ENCODE data around the gene IL17RB.
A peak's percentile ranks its signal among the peaks of the same experiment; 100 is the strongest.

IL17RB gene

DNA sequence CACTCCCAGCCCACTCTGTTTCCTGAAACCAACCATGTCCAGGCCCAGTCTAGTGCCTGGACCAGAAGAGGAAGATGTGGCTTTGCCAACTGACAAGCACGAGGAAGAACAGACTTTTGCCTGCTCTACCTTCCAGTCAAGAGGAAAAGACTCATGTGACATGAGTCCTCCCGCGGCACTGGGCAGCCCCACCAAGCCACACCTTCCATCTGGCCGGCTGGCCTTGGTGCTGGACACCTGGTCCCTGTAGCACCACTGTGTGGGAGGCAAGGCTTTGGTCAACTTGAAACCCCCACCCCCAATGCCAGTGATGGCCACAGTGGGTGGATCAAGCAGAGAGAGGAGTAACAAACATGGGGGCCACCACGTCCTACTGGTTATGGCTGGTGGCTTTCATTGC, 12.7 kb upstream of the IL17RB start:
- no peak for DNase-seq

GRCh38 chr3:53834429-53835095, 11.8 kb upstream of the IL17RB start:
- no peak for DNase-seq

DNA sequence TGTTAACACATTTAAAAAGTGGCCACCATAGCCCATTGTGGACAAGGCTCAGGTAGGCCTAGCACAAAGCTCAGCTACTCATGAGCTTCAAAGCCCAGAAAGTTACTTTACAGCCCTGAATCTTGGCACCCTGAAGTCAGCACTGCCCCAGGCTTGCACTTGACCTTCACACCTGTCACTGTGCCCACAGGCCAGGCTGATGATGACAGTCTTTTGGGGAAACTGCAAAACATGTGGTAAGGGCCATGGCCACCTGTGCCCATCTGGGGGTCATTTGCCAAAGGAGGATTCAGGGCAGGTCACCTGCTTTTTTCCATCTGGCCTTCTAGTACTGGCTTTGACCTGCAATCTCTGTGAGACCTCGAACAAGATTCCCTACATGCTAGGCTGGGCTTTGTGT, 11.1 kb upstream of the IL17RB start:
- no peak for DNase-seq

GRCh38 chr3:53836084-53836872, 10.1 kb upstream of the IL17RB start:
- DNase-seq: no peak

DNA sequence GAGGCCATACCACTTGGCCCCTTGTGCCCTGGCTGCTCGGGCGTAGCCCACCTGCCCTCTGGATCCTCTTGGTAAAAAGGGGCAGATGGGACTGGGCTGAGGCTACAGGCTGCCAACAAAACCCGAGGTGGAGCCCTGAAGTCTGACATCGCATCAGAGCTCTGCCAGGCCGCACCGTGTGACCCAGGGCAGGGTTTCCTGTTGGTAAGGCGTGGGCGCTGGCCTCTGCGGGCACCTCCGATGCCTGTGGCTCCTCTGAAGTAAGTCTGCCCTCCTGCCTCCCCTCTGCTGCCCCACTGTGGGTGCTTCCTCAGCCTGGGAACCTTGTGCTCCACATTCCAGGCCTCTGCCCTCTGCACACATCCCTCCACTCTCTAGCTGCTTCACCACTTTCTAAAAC, 9.0 kb upstream of the IL17RB start:
- no peak for DNase-seq

DNA sequence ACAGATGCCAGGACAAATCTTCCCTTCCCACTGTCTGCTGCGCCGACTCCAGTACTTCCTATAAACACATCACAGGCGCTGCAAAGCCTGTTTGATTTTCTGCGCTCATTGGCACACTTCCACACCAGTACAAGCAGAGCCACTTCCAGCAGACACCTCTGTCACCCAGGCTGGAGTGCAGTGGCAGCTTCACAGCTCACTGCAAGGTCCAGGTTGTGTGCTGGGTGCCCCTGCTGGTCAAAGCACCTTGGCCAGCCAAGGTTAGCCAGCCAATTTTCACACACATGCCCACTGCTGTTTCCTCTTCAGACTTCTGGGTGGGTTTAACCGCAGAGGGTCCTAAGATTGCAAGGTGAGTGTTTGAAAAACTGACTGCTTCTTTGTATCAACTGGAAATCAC, 5.1 kb upstream of the IL17RB start:
- DNase-seq: no peak

- DNase-seq: no peak
These were observed 3.8 kb upstream of the IL17RB start for GRCh38 chr3:53842436-53843194.

GRCh38 chr3:53843195-53844177, 2.9 kb upstream of the IL17RB start:
- peak; percentile 47 for DNase-seq

- DNase-seq: no peak
These were observed 1.9 kb upstream of the IL17RB start for GRCh38 chr3:53844262-53845102.

GRCh38 chr3:53845103-53845880, 1.1 kb upstream of the IL17RB start:
- DNase-seq: no peak

DNA sequence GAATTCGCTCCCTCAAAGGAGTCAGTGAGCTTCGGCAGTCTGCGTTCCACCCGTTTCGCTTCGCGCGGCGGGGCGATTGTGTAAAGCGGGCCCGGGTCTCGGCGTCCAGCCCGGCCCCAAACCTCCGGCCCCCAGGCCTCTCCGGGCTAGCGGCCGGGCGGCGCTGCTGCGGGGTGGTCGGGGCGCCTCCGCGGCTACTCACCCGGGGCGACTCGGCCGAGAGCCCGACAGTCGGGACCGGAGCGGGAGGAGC, 561 bp upstream of the IL17RB start:
- no peak for DNase-seq

- DNase-seq: no peak
These were observed 435 bp downstream of the IL17RB start for GRCh38 chr3:53846851-53847155.

- DNase-seq: no peak
These were observed 3.5 kb downstream of the IL17RB start for GRCh38 chr3:53849916-53850315.

DNA sequence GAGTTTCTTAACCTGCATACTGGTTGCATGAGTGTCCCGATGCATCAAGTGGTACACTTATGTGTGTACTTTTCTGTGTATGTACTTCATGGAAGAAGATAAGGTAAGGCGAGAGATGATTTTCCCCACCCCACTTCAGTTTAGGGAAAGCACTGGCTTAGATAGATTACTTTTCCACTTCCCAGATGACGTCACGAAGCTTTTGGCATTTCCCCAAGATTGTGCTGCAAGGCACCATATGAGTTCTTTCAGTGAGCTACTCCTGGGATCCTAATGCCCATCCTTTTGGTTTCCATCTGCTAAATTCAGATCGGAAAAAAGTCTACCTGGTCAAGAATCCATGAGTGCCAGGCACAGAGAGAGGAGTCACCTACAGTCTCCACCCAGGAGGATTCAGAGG, 4.5 kb downstream of the IL17RB start:
- no peak for DNase-seq

GRCh38 chr3:53856964-53857363, 10.6 kb downstream of the IL17RB start:
- DNase-seq: no peak

DNA sequence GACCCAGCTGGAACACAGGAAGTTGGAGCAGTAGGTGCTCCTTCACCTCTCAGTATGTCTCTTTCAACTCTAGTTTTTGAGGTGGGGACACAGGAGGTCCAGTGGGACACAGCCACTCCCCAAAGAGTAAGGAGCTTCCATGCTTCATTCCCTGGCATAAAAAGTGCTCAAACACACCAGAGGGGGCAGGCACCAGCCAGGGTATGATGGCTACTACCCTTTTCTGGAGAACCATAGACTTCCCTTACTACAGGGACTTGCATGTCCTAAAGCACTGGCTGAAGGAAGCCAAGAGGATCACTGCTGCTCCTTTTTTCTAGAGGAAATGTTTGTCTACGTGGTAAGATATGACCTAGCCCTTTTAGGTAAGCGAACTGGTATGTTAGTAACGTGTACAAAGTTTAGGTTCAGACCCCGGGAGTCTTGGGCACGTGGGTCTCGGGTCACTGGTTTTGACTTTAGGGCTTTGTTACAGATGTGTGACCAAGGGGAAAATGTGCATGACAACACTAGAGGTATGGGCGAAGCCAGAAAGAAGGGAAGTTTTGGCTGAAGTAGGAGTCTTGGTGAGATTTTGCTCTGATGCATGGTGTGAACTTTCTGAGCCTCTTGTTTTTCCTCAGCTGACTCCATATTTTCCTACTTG, 11.9 kb downstream of the IL17RB start:
- DNase-seq: no peak

DNA sequence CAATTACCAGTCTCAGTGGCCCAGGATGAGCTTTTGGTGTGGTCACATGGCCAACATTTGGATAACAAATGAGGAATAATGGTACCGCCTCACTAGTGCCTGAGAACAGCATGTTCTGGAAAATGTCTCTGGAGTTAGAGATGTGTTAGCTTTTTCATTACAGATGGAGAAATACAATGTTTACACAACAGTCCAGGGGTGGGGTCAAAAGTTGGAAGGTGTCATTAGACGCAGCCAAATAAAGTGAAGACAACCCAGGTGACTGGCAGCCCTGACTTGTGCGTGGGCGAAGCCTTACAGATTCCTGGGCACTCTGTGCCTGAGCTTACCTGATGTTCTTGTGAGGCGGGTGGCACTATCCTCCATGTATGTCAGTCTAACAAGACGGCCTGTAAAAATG, 12.8 kb downstream of the IL17RB start:
- no peak for DNase-seq

- no peak for DNase-seq
These were observed 13.8 kb downstream of the IL17RB start for GRCh38 chr3:53860196-53860595.

DNA sequence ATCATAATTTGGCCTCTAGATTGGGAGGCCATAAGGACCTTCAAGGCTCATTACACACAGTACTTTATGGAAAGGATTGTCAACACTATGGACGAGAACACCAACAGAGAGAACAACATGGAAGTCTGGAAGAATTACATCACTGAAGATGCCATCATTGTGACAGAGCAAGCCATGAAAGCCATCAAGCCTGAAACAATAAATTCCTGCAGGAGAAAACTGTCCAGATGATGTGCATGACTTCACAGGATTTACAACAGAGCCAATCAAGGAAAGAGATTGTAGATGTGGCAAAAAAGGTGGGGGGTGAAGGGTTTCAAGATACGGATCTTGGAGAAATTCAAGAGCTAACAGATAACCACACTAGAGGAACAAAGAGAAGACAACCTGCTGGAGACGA, 15.9 kb downstream of the IL17RB start:
- DNase-seq: no peak

DNA sequence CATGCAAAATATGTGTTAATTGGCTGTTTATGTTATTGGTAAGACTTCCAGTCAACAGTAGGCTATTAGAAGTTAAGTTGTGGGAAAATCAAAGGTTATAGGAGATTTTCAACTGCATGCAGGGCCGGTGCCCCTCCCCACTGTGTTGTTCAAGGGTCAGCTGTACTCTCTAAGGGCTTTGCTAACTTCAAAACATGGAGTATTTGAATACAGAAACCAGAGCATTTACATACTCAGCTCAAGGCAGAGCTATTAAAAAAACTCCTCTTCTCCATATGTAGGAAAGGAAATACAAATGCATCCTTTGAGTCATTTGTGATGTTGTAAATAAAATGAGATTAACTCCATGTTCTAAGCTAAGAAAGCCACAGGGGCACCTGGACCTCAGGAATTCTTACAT, 16.8 kb downstream of the IL17RB start:
- DNase-seq: no peak
